HCT116 (cell line): Measurements from ENCODE around the gene TIGIT. TPM values are rescaled to one million over a fixed set of nuclear protein-coding genes. Genes with fewer than 3 reads are reported as not detected.

ENCODE experiments used
- ATAC-seq: fragments of 200-7000 bp; cut with Tn5 transposase; 2 replicates; pipeline ENCODE4 v1.9.1; 2020; ENCODE audit warnings: mild to moderate bottlenecking, moderate library complexity
- BruUV-seq: library from RNA; stranded (reverse); fragments of 400-500 nt; replicated peaks from 2 replicates; lab custom pipeline; 2021; lab: Mats Ljungman, UMichigan
- CTCF ChIA-PET: fragments of 300-600 bp; sonication (Branson Sonifier 250); formaldehyde crosslinking; loops from one replicate; lab custom pipeline; 2021; ENCODE audit warnings: antibody characterized with exemption; lab: Charles Lee
- POLR2A ChIA-PET: fragments of 300-600, 350-600 bp; sonication (Branson Sonifier 250); formaldehyde crosslinking; loops from one replicate; lab custom pipeline; 2021; ENCODE audit warnings: antibody characterized with exemption; lab: Charles Lee
- RAD21 ChIA-PET, 2 experiments: fragments of 300-600 bp; sonication (Branson Sonifier 250); formaldehyde crosslinking; loops; one replicate each; lab custom pipeline; 2023; ENCODE audit warnings: low total read pairs in 2 of 2; ENCODE audit not compliant: uncharacterized antibody in 2 of 2, unreplicated experiment in 2 of 2, low non-redundant PET in 1 of 2; lab: Charles Lee
- DNase-seq: peaks from one replicate; pipeline ENCODE4 v3.0.0-alpha.2; 2010; ENCODE audit warnings: low read depth, low spot score
- H2AFZ ChIP-seq: fragments of 200-600 bp; shearing (Covaris generic), sonication (generic); 2 replicates; pipeline ENCODE4 v1.6.1; 2017; ENCODE audit warnings: low read depth, mixed run types, mixed read lengths, antibody characterized with exemption, low read length; ENCODE audit not compliant: poor library complexity, severe bottlenecking
- H3K27ac ChIP-seq: 2 replicates; pipeline ENCODE4 v1.5.1; 2012; ENCODE audit warnings: low read depth, low read length
- H3K27me3 ChIP-seq: fragments of 200-600 bp; sonication (generic); 2 replicates; pipeline ENCODE4 v1.6.1; 2016; ENCODE audit warnings: mixed run types, low read length, mixed read lengths; ENCODE audit not compliant: insufficient read depth
- H3K36me3 ChIP-seq, 2 experiments: fragments of 200-500 bp in 1 of 2; fragments of 200-600 bp in 1 of 2; sonication (Bioruptor generic) in 1 of 2; sonication (generic) in 1 of 2; 2 replicates each; pipeline versions ENCODE4 v1.5.1 to v1.6.1; 2014 to 2016; ENCODE audit warnings: low read length in 2 of 2, inconsistent platforms in 1 of 2, mixed read lengths in 1 of 2, mixed run types in 1 of 2; ENCODE audit not compliant: insufficient read depth in 2 of 2, control insufficient read depth in 1 of 2
- H3K4me1 ChIP-seq, 2 experiments: fragments of 200-600 bp in 1 of 2; sonication (generic) in 1 of 2; 2 replicates each; pipeline versions ENCODE4 v1.5.1 to v1.6.1; 2012 to 2017; ENCODE audit warnings: low read length in 2 of 2, inconsistent platforms in 1 of 2, mild to moderate bottlenecking in 1 of 2, mixed read lengths in 1 of 2, mixed run types in 1 of 2, moderate library complexity in 1 of 2; ENCODE audit not compliant: insufficient read depth in 2 of 2, control insufficient read depth in 1 of 2
- H3K4me2 ChIP-seq: fragments of 200-600 bp; sonication (generic); 2 replicates; pipeline ENCODE4 v1.6.1; 2017; ENCODE audit warnings: mixed run types, low read length, mixed read lengths
- H3K4me3 ChIP-seq, 2 experiments: fragments of 200-600 bp in 1 of 2; sonication (generic) in 1 of 2; replicated peaks in 1 of 2; 2 replicates each; pipeline ENCODE4 v1.5.1; 2011 to 2016; ENCODE audit warnings: low read length in 2 of 2, control low read depth in 1 of 2, low read depth in 1 of 2, mild to moderate bottlenecking in 1 of 2, mixed read lengths in 1 of 2, mixed run types in 1 of 2
- H3K79me2 ChIP-seq: fragments of 200-600 bp; sonication (generic); 2 replicates; pipeline ENCODE4 v1.6.1; 2017; ENCODE audit warnings: mild to moderate bottlenecking, mixed run types, low read length, moderate library complexity, mixed read lengths; ENCODE audit not compliant: insufficient read depth
- H3K9ac ChIP-seq: fragments of 200-600 bp; sonication (generic); 2 replicates; pipeline ENCODE4 v1.6.1; 2016; ENCODE audit warnings: low read length, mixed read lengths
- H3K9me2 ChIP-seq: fragments of 200-600 bp; sonication (generic), shearing (Covaris generic); 2 replicates; pipeline ENCODE4 v1.6.1; 2017; ENCODE audit warnings: mixed run types, mild to moderate bottlenecking, moderate library complexity; ENCODE audit not compliant: insufficient read depth
- H3K9me3 ChIP-seq, 2 experiments: fragments of 200-500 bp in 1 of 2; fragments of 200-600 bp in 1 of 2; sonication (Bioruptor generic) in 1 of 2; sonication (generic) in 1 of 2; 2 replicates each; pipeline ENCODE4 v1.6.1; 2014 to 2017; ENCODE audit warnings: low read length in 2 of 2, mixed read lengths in 2 of 2, inconsistent platforms in 1 of 2, low read depth in 1 of 2, mild to moderate bottlenecking in 1 of 2, mixed run types in 1 of 2, moderate library complexity in 1 of 2; ENCODE audit not compliant: control insufficient read depth in 1 of 2, insufficient read depth in 1 of 2
- H4K20me1 ChIP-seq: fragments of 200-600 bp; sonication (generic), shearing (Covaris generic); 2 replicates; pipeline ENCODE4 v1.6.1; 2017; ENCODE audit warnings: mixed run types, mild to moderate bottlenecking, moderate library complexity; ENCODE audit not compliant: insufficient read depth
- CBX3 ChIP-seq: IDR thresholded peaks from 2 replicates; pipeline ENCODE4 v1.6.1; 2012; ENCODE audit warnings: low read depth
- CEBPB ChIP-seq: IDR thresholded peaks from 2 replicates; pipeline ENCODE4 v1.6.1; 2012; ENCODE audit warnings: low read depth
- CTCF ChIP-seq, 3 experiments: fragments of 200-600 bp in 1 of 3; sonication (generic) in 1 of 3; IDR thresholded peaks in 2 of 3; conservative IDR thresholded peaks in 1 of 3; 2 replicates each; pipeline ENCODE4 v1.5.1; 2012 to 2017; ENCODE audit warnings: low read depth in 2 of 3, low read length in 2 of 3, antibody characterized with exemption in 1 of 3, borderline replicate concordance in 1 of 3, control low read depth in 1 of 3, mild to moderate bottlenecking in 1 of 3, mixed read lengths in 1 of 3, mixed run types in 1 of 3, moderate library complexity in 1 of 3; ENCODE audit not compliant: insufficient read depth in 1 of 3
- EGR1 ChIP-seq: IDR thresholded peaks from 2 replicates; pipeline ENCODE4 v1.6.1; 2012; ENCODE audit warnings: low read depth
- EZH2 ChIP-seq: fragments of 200-600 bp; sonication (generic); IDR thresholded peaks from 2 replicates; pipeline ENCODE4 v1.6.1; 2017; ENCODE audit warnings: antibody characterized with exemption, mixed run types
- EZH2phosphoT487 ChIP-seq: fragments of 200-600 bp; IDR thresholded peaks from 2 replicates; pipeline ENCODE4 v1.6.1; 2018; ENCODE audit warnings: antibody characterized with exemption, borderline replicate concordance
- MAX ChIP-seq: IDR thresholded peaks from 2 replicates; pipeline ENCODE4 v1.6.1; 2012
- RAD21 ChIP-seq: IDR thresholded peaks from 2 replicates; pipeline ENCODE4 v1.6.1; 2012; ENCODE audit warnings: low read depth, mild to moderate bottlenecking
- SP1 ChIP-seq: IDR thresholded peaks from 2 replicates; pipeline ENCODE4 v1.6.1; 2012; ENCODE audit warnings: low read depth
- intact Hi-C: fragments of 100-400 bp; cut with micrococcal nuclease; formaldehyde crosslinking; loops from 2 replicates; pipeline ENCODE4 v1.10.0; 2022
- total RNA-seq: library from RNA; stranded (reverse); gene quantifications from one replicate; pipeline ENCODE4 v1.2.1, GENCODE V29; 2021; ENCODE audit not compliant: unreplicated experiment
- TF ChIP-seq, protein P1 (sequence below): IDR thresholded peaks from 2 replicates; pipeline ENCODE4 v1.6.1; 2012; ENCODE audit warnings: low read depth
- TF ChIP-seq, protein P2 (sequence below): IDR thresholded peaks from 2 replicates; pipeline ENCODE4 v1.6.1; 2012

Gene TIGIT
- total RNA-seq, 1 experiment from 2014 or later = 0.07 TPM

DNA sequence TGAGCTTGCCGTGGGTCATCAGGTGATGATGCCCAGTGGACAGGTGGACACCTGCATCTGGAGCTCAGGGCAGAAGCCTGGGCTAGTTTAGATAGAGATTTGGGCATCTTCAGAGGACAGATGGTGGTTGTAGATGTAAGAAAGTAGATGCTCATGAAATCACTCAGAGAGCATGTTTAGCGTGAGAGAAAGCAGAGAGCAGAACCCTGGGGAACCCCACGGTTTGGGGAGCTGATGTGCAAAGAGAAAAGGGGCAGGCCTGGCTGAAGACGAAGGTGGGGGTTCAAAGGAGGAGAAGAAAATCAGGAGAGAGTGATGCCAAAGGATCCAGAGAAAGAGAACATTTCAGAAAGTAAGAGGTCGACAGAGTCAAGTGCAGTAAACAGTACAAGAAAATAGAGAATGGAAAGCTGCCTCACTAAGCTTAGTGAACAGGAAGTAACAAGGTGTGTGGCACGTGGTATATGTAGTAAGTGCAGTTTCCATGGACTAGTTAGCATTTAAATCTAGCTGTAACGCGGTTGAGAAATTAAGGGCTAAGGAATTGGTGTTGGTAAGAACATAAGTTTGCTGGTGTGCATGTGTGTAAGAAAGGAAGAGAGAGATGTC is 13.5 kb downstream of the TIGIT start (continued):
- TF ChIP-seq, protein P1, sequence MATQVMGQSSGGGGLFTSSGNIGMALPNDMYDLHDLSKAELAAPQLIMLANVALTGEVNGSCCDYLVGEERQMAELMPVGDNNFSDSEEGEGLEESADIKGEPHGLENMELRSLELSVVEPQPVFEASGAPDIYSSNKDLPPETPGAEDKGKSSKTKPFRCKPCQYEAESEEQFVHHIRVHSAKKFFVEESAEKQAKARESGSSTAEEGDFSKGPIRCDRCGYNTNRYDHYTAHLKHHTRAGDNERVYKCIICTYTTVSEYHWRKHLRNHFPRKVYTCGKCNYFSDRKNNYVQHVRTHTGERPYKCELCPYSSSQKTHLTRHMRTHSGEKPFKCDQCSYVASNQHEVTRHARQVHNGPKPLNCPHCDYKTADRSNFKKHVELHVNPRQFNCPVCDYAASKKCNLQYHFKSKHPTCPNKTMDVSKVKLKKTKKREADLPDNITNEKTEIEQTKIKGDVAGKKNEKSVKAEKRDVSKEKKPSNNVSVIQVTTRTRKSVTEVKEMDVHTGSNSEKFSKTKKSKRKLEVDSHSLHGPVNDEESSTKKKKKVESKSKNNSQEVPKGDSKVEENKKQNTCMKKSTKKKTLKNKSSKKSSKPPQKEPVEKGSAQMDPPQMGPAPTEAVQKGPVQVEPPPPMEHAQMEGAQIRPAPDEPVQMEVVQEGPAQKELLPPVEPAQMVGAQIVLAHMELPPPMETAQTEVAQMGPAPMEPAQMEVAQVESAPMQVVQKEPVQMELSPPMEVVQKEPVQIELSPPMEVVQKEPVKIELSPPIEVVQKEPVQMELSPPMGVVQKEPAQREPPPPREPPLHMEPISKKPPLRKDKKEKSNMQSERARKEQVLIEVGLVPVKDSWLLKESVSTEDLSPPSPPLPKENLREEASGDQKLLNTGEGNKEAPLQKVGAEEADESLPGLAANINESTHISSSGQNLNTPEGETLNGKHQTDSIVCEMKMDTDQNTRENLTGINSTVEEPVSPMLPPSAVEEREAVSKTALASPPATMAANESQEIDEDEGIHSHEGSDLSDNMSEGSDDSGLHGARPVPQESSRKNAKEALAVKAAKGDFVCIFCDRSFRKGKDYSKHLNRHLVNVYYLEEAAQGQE = no peak
- TF ChIP-seq CTCF (IDR thresholded peaks at IDR 0.05 in 2 of 3, conservative IDR thresholded peaks at IDR 0.05 in 1 of 3; ENCODE audit: borderline replicate concordance in 1 of 3, insufficient read depth in 1 of 3, low read depth in 2 of 3, low read length in 2 of 3) (no peak), EZH2 (no peak), CEBPB (no peak)

DNA sequence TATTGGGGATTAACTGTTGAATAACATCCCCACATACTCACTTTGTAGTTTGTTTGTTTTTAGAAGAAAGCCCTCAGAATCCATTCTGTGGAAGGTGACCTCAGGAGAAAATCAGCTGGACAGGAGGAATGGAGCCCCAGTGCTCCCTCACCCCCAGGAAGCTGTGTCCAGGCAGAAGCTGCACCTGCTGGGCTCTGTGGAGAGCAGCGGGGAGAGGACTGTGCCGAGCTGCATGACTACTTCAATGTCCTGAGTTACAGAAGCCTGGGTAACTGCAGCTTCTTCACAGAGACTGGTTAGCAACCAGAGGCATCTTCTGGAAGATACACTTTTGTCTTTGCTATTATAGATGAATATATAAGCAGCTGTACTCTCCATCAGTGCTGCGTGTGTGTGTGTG is 14.0 kb downstream of the TIGIT start:
- Histone ChIP-seq H3K9ac (no peak overlapping the region), H3K79me2 (no peaks in the 10 kb centered on the region), H4K20me1 (no peaks in the 10 kb centered on the region), H3K4me1 (no peaks in the 10 kb centered on the region), H3K27ac (no peak overlapping the region), H3K9me2 (no peaks in the 10 kb centered on the region), H3K36me3 (no peaks in the 10 kb centered on the region), H3K9me3 (no peaks in the 10 kb centered on the region), H2AFZ (no peak overlapping the region), H3K4me2 (no peak overlapping the region), H3K4me3 (no peak overlapping the region), H3K27me3 (no peaks in the 10 kb centered on the region)
- ATAC-seq (no peak), DNase-seq (no peak)
- ChIA-PET CTCF (interaction anchor here (1.2 kb wide), 1 partner anchor 17 kb away, joined by 3 read pairs; no protein-coding TSS in a partner anchor), POLR2A (no interaction called here), RAD21 (no interaction called here)
- BruUV-seq = no TSS peak
- intact Hi-C loops = no loop called here
- TF ChIP-seq, protein P2, sequence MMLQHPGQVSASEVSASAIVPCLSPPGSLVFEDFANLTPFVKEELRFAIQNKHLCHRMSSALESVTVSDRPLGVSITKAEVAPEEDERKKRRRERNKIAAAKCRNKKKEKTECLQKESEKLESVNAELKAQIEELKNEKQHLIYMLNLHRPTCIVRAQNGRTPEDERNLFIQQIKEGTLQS = no peak
- no peak for TF ChIP-seq EZH2phosphoT487
- TF ChIP-seq EGR1 = no peak
- no peak for TF ChIP-seq SP1
- no peak for TF ChIP-seq CBX3
- no peak for TF ChIP-seq RAD21
- TF ChIP-seq MAX = no peak
